Stimulated activated CD4-positive, alpha-beta T cell treated with anti-CD3 and anti-CD28 coated beads, Interleukin-15, amount 100 ng/mL, for 24 hours (primary cell): ENCODE results near the gene PDGFD.

Experiments
- DNase-seq: peaks from one replicate; pipeline ENCODE4 v3.0.0-alpha.2; 2020

The PDGFD gene

DNA sequence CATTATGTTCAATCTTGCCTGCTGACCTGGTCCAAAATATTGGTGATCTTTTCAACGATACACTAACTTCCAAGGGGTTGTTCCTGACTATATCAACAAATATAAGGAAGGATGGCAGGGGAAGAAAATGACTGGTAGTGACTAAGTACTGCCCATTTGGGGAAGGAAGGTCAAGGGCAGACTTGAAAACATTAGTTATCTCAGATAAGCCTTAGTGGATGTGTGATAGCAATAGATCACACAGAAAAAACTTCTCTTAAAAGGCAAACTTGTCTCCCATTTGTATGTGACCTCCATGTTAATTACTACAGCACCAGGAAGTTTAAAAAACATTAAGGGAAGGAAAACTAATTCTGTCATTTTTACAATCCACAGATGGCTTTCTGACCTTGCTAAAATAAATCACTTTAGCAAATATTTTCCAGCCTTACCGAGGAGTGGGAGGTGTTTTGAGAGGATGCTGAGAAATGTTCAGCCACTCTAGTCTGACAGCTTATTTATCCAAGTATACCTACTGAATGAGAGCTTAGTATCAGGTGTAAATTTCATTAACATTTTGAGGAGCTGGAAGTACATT lies 215.7 kb downstream of the PDGFD start:
- no peak for DNase-seq

DNA sequence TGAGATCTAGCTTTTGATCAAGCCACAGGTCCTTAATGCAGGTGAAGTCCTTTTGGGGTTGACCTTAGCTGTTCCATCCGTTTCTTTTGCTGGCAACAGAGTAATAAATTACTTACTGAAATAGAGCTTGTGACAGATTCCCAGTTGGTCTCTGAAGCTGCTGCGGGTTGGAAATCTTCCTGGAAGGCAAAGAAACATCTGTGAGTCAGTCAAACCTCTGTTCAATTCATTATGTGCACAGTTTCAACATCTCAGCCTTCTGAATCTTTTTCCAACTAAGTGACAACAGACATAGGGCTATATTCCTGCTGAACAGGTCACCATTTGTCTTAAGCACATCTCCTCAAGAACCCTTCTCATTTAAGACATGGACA lies 216.4 kb downstream of the PDGFD start:
- no peak for DNase-seq

DNA sequence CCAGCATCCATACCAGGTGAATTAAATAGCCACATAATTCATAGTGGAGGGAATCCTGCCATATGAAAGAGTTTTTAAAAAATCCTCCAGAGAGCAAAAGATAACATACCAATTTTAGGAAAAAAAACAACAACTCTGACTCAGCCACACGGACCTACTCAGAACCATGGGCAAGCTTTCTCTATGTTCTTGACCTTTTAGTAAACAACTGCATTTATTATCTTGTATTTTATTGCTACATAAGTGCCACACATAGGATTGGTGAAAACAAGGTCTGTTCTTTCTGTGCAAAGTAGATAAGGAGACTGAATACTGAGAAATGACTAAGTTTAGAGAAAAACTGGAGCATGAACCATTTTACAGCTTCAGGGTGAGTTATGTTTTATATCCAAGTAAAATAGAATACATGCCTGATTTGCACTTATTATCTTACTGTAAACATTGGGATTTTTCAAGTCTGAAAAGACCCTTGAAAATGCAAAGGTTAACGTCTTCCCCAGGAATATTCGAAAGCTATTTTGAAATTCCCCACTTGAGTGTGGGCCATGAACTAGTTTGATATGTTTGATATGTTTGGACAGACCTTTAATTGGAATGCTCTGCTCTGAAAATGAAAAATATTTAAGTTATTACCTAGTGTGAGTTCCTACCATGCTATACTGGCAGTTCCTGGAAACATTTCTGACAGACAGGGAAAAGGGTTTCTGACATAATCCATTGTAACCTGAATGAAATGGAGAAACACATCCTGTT lies 217.0 kb downstream of the PDGFD start:
- DNase-seq = no peak

DNA sequence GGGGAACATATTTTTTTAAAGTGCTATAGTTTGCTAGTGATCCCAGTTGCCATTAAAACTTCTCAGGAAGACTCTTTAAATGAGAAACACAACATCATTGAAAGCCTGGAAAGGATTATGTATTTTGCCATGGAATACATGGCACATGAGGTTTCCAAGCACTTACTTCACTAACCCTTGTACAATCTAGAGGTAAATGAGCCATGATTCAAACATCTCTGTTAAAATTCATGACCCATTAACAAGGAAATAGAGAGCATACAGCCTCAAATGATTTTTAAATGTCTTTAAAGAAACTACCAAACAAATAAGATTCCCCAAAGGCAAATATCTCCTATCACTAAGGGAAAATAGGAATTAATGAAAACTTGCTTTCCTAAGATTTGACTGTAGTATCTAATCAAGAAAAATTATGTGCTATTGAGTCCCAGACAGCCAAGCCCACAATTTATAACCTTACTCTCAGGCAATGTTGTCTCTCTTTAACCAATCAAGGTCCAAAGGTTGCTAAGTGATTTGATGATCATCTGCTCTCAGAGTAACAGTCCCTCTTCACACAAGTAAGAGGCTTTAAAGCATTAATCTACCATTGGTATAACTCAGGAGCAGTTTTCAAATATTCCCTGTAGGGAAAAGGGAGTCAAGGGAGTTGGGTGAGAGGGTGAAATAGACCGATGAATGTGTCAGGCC lies 219.6 kb downstream of the PDGFD start:
- no peak for DNase-seq

DNA sequence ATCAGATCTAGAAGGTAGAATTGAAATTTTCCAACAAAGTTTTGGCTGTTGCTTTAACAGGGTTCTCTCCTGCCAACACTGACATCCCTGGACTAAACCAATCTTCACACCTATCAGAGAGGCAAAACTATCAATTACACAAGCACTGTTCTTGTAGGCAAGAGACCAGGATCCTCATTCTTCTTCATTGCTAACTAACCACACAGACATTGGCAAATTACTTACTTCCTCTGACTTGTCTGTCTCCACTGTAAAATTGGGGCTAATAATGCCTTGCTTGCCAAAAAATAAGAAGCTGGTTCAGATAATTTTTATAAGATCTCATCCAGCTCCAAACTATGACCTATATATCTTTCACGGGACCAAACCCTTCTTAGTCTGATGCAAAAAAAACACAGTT lies 221.3 kb downstream of the PDGFD start:
- no peak for DNase-seq

DNA sequence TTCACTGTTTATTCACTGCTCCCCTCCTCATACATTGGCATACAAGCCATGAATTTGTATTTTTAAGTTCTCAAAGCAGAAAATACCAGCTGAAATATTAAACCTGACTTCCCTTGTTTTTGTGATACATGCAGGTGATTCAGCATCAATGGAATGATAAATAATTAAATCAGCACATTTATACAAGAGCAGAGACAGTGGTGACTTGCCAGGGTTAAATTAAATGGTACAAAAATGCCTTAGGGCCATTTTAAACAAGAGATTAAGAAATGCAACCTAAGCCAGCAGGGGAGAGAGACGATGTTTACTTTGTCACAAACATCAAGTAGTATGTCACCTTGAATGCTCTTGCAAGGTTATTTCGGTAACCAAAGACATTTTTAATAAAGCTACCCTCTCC lies 223.4 kb downstream of the PDGFD start:
- DNase-seq = no peak

DNA sequence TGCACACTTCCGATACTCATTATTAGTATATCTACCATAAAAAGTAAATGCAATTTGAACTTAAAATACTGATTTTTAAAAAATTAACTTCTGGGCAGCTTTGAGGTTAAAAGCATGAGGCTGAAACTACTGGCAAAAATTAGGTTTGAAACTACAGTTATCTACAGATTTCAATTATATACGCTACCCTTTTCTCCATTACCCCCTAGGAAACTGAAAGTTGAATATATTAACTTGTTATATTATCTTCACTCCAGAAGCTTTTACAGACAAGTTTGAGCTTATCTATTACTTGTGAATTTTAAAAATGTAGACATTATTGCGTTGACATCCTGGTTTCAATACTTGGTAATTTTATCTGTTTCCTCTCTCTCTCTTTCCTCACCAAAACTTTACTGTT lies 224.3 kb downstream of the PDGFD start:
- no peak for DNase-seq

DNA sequence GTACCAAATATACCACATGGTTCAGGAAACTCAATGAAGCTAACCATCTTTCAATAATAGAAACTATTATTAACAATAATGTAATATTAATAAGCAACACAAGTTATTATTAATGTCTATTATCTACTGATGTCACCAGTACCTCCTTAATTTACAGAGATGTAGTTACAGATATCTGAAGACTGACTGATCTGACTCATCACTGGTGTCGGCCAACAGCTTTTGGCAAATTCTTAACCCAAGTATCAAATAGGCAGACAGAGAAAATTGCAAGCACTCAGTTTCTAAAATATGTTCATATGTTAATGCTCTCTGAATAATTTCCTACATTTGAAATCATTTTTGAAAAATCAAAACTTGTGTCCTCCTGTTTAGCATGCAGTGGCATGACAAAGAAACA lies 227.9 kb downstream of the PDGFD start:
- no peak for DNase-seq

DNA sequence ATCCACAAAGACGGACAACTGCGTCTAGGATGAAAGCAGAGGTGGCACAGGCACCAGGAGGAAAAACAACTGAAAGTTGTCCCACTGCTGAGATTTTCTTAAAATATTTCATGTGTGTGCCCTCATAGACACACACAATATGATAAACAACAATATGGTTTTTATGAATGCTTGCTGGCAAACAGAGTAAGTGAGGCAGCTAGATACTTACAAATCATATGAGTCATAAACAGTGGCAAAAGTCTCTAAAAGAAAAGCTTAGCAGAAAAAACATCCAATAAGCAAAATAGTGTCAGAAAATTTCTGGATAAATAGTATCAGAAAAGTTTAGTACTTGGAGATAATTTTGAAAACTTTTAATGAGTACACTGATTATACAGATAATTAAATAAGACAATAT lies 228.7 kb downstream of the PDGFD start:
- no peak for DNase-seq

DNA sequence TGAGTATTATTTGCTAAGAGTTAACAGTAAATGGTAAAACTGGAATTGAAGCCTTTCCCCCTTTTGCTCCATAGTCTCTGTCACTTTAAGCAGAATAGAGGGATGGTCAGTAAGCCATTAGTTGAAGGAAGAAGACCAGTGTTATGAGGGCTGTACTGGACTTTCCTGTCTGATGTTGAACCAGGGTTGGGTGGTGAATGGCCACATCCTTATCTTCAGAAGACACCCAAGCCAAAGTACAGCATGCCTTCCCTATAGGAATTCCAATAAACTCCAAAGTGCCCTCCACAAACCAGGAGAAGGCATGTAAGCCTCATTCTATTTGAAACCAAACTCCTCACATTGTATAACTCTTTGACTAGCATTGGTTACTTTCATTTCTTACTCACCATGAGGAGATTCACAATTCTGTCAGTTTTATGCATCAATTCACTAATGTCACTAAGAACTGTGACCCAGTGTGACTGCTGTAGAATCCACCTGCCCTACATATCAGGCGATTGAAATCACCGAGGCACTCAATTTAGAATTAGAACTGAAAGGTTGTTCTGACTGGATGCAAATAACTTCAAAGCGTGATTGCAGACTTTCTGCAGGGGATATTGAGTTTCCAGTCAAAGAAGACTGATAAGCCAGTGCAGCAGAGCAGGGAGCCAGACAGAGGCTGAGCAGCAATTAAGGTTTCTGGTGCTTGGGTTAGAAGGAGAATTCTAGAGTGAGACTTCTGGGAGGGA lies 234.6 kb downstream of the PDGFD start:
- no peak for DNase-seq

DNA sequence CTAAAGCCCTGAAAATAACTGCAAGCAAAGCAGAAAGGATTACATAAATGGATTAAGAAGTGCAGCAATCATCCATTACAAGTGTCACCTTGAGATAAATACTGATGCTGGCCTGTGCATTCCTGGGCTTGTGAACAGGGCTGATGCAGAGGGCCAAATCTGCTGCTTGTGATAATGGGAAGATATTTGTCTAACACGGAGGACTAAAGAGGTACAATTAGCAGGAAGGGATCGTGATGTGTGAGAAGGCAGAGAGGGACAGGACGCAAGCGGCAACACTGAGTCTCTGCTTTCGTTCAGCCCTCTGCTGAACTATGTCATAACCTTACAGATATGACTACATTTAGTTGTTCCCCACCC lies 235.2 kb downstream of the PDGFD start:
- DNase-seq = no peak

DNA sequence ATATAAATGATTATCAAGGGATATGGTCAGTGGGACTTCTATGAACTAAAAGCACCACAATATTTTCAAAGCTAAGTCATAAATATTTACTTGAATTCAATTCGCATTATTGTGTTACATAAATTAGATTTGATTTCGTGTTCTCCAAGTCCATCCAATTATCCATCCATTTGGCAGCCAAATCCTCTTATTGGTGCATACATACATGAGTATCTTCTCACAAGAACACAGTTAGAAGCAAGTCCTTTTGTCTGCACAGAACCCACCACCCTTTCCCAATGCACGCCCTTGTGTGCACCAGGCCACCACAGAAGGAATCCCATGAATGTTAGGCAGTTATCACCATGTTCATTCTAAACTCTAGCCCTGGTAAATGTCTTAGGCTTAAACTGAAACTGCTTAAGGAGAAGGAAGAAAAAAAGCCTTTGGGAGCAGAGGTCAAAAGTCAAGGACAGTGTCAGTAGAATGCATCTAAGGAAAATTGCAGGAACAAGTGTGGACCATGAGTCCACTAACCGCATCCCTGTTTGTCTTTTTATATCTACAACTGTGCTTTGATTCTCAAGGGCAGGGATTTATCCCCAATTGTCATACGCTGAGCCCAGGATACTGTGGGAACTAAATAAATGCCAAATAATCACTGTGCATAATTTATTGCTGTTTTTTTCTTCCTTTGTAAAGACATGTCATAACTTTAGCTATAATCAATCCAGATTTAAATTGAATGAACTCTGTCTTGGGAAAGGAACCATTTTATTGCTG lies 235.7 kb downstream of the PDGFD start:
- no peak for DNase-seq

DNA sequence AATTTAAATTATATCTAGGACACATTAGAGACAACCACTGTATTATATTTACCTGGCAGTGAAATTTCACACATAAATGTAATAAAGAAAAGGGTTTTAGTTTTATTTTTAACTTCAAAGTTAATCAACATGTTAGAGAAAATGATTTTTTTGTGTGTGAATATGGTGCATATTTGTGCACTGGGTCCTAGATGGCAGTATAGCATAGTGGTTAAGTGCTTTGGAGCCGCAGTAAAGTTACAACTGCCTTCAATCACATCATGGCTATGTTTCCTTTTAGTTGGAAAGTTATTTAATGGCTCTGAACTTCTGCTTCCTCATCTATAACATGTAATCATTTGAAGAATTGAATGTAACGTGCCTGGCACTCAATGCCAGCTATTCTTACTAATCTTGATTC lies 236.4 kb downstream of the PDGFD start:
- no peak for DNase-seq

DNA sequence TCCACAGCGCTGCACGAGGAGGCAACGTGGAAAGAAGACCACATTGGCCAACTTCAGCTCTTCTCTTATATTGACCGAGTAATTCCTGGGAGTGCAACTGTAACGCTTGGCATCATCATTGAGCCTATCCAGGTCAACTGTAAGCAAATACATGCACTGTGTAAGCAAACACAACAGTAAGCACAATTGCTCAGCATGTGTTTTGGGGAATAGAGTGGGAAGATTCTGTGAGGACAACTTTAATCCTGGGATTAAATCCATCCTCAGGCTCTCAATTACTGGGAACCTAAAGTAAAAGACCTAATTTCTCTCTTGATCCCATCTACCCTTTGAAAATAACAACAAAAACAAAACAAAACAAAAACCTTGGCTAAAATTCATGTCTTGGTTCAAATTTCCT lies 237.0 kb downstream of the PDGFD start:
- no peak for DNase-seq

DNA sequence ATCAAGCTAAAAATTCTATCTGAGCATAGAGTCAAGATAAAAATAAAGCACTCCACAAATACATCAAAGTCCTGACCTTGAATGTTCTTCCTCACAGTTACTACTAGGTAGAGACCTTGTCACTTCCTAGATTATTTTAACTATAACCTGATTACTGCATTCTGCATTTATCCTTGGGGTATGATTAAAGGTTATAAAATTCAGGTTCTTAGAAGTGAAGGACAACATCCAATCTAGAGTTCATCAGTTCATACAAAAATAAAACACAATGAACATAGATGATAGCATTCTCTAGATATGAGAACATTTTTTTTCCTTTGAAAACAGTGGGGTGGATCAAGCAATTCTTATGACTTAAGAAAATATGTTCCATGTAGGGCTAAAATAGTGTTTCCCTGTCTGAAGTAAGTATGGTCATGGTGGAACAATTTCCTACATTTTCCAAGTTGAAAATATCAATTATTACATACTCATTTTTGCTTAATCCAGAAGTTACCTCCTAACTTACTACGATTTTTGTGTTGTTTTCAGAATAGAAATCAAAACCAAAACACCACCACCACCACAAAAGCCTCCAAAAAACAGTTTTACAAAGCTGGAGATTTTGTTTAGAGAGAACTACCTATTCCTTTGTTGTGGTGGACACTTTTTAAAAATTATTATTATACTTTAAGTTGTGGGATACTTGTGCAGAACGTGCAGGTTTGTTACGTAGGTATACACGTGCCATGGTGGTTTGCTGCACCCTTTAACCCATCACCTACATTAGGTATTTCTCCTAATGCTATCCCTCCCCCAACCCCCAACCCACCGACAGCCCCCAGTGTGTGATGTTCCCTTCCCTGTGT lies 239.6 kb downstream of the PDGFD start:
- no peak for DNase-seq

DNA sequence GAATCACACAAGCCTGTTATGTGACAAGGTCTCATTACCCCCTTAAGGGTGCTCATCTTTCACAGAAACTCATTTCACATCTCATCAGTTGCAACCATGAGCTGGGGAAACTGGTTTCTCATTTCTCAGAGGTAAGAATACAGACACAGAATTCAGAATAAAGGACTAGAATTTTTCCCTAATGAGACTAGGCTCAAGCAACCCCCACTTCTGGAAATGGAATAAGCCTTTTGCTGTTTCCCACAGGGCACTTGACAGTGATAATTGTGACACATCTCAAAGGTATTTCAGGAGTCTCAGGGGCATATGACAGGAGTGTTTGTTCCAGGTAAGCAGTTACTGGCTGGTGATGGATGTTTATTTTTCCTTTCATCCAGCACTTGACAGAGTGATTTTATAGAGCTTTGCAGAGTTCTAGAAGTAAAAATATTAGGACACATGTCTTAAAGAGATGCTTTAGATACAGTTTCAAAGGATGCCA lies 240.5 kb downstream of the PDGFD start:
- no peak for DNase-seq

DNA sequence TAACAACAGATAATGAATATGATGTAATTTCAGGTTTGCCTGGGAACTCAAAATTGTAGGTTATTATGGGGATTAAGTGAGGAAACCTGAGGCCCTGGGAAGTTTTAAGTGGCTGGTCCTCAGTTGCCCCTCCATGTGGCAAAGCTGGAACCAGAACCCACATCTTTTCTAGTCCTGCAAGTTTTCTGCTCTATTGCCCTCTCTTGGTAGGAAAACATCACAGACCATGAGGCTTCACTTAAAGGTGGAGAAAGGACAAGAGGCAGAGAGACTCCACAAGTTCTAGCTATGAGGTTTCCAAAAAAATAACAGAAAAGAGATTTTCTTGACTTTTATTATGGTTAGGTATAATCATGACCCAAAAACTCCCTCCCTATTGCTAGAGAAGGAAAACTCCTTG lies 243.0 kb downstream of the PDGFD start:
- DNase-seq = no peak

DNA sequence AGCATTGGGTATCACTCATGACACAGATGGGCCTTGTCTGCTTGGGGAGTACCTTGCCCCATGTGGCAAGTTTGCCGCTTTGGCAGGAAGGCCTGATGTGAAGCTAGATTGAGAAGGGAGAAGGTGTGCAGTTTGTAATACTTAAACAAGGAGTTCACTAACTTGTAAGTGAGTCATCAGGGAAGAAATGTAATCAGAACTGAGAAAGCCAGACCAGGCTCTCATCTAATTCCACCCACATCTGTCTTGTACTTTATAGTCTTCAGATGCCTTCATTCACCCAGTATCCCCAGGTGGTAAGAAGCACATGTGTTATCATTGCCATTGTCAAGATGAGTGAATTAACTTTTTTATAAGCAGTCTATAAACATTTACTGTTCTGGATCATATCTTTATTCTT lies 243.5 kb downstream of the PDGFD start:
- DNase-seq = no peak

DNA sequence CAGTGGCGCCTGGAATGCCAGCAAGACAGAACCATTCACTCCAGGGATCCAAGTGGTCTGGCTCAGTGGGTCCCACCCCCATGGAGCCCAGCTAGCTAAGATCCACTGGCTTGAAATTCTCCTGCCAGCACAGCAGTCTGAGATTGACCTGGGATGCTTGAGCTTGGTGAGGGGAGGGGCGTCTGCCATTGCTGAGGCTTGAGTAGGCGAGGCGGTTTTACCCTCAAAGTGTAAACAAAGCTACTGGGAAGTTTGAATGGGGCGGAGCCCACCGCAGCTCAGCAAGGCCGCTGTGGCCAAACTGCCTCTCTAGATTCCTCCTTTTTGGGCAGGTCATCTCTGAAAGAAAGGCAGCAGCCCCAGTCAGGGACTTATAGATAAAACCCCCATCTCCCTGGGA lies 253.2 kb downstream of the PDGFD start:
- DNase-seq = no peak

DNA sequence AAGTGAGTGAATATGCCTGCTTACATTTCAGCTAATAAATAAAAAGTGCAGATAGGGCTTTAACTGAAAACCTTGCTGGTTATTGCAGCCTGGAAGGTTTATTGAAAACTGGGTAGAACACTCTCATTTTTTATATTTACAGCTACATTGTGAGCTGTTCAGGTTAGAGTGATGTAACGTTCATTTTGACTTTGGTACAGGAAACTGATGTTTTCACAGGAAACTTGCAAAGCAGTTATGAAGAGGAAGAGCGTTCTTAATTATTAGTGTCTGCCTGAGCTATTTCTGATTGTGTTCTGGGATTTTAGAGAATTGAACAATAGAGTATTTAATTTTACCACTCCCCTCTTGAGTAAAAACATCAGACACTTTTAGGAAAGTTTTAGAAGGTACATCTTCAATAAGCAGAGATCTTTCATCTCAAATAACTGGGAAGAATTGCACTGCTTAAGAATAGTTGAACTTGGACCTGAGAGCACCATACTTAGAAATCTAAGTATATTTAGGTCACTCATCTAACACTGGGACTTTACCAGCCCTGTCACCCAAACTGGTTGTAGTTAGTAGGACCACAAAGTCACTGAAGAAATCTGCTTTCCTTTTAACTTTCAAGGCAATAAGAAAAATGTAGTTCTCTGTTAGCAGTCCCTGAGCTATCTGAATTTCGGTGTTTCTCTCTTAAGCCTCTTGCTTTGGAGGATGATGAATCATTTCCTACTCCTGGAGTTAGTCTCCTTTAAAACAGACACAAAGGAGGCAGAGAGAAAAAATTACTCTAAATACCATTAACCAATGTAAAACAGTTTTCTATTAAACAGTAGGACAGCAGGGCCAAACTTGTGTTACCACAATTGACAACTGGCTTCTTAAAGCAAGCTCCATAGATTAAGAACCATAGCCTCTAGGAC lies 256.1 kb downstream of the PDGFD start:
- DNase-seq = no peak

DNA sequence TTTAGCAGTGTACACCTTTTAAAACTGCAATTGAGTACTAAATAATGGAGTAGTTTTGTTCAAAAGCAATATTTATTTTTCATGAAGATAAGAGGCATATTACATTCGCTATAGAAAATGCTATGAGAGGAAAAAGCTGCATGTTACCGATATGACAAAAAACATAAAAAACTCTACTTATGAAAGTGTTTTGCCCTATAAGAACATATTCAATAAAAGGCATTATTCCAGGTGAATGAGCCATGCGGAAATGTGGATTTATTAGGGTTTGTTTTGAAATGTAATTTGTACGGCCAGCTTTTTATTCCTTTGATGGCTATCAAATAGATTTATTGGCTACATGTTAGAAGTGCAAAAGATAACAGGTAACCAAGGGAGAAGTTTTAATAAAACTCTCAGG lies 256.8 kb downstream of the PDGFD start:
- DNase-seq = no peak
